CD4-positive, alpha-beta T cell treated with Interferon gamma for 1 hour (primary cell): ENCODE results near the gene WDTC1.
"Not testable (repeated sequence)": the region's sequence is repeated elsewhere in the genome, so short reads cannot be mapped to it uniquely, and the experiment has no call there.

Experiments
- DNase-seq: peaks from one replicate; pipeline ENCODE4 v3.0.0-alpha.2; 2020

Gene WDTC1, protein sequence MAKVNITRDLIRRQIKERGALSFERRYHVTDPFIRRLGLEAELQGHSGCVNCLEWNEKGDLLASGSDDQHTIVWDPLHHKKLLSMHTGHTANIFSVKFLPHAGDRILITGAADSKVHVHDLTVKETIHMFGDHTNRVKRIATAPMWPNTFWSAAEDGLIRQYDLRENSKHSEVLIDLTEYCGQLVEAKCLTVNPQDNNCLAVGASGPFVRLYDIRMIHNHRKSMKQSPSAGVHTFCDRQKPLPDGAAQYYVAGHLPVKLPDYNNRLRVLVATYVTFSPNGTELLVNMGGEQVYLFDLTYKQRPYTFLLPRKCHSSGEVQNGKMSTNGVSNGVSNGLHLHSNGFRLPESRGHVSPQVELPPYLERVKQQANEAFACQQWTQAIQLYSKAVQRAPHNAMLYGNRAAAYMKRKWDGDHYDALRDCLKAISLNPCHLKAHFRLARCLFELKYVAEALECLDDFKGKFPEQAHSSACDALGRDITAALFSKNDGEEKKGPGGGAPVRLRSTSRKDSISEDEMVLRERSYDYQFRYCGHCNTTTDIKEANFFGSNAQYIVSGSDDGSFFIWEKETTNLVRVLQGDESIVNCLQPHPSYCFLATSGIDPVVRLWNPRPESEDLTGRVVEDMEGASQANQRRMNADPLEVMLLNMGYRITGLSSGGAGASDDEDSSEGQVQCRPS

DNA sequence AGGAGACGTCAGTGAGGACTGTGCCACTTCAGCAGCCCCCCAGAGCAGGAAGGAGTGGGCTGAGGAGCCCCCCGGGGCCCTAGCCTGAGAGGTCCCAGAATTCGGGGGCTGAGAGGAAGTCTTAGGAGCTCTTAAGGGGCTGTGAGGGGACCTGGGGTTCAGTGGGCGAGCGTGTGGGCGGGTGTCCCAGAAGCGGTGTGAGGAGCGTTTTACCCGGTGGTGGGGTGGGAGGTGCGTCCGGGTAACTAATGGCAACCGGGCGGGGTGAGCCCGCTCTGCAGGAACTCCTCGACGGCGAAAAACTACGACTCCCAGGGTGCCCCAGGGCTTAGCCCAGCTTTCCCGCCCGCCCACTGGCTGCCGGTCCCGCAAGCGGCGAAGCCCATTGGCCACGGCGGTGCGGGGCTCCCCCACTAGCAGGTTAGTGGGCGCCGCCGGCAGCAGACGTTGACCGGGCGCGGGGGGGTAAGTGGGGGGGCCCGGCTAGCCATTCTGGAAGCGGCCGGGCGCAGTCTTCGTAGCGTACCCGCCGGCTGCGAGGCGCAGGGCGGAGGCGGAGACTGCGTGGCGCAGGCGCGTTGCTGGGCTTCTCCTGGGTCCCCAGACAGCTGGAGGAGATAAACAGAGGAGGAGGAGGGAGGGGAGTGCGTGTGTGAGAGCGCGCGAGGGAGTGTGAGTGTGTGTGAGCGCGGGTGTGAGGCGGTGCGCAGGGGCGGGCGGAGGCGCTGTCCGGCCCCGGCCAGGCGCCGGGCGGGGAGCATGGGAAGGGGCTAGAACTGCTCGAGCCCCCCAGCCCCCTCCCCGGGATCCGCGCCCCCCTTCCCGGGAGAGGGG lies at the start of gene WDTC1:
Gene WDTC1 (plus strand): TSS at position 584 of the 834 bp plus-strand sequence. CDS start 26,423 bp downstream, outside the sequence.
- peak; percentile 99 for DNase-seq

DNA sequence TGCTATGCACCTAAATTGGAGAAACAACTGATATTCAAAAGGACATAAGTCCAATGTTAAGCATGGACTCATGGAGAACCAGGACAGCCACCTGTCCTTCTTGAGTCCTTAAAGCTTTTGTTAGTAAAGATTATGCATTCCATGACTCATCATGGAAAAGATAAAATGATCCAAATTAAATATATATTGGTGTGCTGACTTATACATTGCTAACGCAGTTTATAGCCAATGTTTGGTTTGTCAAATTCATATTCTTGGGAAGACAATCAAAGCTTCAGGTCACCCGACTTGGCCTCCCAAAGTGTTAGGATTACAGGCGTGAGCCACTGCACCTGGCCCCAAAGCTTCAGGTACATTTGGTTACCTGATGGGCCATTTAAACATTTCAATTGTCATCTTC lies 49.8 kb upstream of the WDTC1 start:
- DNase-seq = not testable (repeated sequence)

DNA sequence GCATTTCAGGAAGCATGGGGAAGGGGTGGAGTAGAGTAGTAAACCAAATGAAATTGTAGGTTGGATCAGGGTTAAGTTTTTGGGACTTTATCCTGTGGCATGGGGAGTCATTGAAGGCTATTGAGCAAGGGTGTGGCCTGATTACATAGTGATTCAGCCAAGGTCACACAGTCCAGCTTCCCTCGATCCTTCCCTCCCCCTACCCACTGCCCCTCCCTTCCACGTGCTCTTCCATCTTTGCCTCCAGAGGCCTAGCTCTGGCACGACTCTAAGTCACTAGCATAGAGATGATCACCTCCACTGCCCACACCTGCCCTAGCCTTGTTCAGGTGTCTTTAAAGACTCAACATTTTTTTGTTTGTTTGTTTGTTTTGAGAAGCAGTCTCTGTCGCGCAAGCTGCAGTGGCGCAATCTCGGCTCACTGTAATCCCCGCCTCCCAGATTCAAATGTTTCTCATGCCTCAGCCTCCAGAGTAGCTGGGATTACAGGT lies 42.3 kb upstream of the WDTC1 start:
- DNase-seq = peak; percentile 2

DNA sequence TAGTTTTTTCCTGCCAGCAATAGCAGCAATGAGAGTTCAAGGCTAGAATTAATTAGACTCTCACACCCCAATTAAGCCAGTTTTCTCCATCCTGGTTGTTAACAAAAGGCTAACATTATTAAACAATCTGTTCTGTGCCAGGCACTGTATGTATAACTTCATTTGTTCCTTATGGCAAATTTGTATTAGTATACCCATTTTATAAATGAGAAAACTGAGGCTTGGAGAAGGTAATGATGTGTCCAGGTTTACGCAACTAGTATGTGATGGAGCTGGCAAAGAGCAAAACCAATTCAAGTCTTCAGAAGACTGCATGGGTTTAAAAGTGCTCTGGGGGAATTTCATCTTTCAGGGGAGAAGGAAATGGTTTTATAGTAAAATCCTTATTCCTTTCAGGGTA lies 41.2 kb upstream of the WDTC1 start:
- no peak for DNase-seq

DNA sequence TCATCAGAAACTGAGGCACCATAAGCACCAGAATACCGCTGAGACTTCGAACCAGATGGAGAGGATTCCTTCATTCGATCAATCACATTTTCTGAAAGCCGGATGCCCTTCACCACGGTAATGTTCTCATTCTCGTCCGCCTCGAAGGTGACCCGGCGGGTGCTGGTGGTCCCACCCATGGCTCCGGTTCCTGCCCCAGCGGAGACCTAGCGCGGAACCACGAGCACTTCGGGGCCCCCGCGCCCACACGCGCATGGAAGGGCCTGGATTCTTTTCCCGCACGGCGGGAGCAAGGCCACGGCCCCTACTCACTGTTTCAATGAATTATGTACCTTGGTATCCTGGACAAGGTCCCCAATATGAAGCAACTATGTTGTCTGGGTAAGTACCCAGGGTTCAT lies 33.1 kb upstream of the WDTC1 start:
- DNase-seq = no peak

DNA sequence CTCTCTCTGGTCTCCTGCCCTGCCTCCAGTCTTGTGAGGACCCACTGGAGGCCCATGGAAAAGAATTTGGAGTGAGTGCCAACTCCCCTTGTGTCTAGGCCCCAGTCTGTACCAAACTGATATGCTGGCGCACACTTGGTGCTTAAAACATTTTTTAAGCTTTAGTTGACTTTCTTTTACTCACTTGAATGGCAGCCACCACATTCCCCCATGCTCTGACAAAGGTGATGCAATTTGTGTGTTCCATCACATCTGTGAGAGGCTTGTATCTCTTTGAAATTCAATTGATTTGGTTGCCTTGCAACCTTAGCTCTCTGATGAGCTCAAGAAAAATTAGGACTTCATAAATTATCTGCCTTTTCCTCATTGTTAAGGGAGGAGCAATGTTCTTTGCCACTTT lies 30.5 kb upstream of the WDTC1 start:
- no peak for DNase-seq

DNA sequence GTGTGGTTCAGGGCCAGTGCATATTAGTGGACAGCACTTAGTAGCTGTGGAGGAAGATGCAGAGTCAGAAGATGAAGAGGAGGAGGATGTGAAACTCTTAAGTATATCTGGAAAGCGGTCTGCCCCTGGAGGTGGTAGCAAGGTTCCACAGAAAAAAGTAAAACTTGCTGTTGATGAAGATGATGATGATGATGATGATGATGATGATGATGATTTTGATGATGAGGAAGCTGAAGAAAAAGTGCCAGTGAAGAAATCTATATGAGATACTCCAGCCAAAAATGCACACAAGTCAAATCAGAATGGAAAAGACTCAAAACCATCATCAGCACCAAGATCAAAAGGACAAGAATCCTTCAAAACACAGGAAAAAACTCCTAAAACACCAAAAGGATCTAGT lies 27.2 kb upstream of the WDTC1 start:
- not testable (repeated sequence) for DNase-seq

DNA sequence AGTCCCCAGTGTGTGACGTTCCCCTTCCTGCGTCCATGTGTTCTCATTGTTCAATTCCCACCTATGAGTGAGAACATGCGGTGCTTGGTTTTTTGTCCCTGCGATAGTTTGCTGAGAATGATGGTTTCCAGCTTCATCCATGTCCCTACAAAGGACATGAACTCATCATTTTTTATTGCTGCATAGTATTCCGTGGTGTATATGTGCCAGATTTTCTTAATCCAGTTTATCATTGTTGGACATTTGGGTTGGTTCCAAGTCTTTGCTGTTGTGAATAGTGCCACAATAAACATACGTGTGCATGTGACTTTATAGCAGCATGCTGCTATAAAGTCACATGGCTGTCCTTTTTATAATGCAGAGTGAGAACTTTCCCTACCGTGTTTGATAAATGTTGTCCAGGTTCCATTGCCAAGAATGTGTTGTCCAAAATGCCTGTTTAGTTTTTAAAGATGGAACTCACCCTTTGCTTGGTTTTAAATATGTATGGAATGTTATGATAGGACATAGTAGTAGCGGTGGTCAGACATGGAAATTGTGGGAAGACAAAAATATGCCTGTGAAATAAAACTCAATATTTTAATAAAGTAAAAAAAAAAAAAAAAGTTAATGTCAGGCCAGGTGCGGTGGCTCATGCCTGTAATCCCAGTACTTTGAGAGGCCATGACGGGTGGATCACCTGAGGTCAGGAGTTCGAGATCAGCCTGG lies 26.1 kb upstream of the WDTC1 start:
- DNase-seq = not testable (repeated sequence)

DNA sequence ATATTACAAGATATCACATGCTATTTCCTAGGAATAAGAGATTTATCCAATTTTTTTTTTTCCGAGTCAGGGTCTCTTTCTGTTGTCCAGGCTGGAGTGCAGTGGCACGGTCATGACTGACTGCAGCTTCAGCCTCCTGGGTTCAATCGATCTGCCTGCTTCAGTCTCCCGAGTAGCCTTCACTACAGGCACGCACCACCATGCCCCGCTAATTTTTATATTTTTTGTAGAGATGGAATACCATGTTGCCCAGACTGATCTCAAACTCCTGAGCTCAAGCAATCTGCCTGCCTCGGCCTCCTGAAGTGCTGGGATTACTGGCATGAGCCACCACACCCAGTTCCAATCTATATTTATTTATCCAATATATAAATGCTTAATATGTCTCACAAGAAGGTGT lies 18.0 kb upstream of the WDTC1 start:
- DNase-seq = no peak

DNA sequence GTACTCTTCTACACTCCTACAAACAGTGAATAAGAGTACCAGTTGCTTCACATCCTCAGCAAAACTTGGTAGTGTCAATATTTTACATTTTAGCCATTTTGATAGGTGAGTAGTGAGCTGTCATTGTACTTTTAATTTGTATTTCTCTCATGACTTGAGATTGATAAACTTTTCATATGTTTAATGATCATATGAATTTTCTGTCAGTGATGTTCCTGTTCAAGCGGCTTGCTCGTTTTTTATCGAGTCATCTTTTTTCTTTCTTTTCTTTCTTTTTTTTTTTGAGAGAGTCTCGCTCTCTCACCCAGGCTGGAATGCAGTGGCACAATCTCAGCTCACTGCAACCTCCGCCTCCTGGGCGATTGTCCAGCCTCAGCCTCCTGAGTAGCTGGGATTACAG lies 17.0 kb upstream of the WDTC1 start:
- no peak for DNase-seq

DNA sequence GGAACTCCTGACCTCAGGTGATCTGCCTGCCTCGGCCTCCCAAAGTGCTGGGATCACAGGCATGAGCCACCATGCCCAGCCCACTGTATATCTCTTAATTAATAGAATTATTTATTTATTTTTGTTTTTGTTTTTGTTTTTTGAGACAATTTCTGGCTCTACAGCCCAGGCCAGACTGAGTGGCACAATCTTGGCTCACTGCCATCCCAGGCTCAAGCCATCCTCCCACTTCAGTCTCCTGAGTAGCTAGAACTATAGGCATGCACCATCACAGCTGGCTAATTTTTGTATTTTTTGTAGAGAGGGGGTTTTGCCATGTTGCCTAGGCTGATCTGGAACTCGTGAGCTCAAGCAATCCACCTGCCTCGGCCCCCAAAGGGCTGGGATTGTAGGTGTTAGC lies 15.7 kb upstream of the WDTC1 start:
- DNase-seq = no peak

DNA sequence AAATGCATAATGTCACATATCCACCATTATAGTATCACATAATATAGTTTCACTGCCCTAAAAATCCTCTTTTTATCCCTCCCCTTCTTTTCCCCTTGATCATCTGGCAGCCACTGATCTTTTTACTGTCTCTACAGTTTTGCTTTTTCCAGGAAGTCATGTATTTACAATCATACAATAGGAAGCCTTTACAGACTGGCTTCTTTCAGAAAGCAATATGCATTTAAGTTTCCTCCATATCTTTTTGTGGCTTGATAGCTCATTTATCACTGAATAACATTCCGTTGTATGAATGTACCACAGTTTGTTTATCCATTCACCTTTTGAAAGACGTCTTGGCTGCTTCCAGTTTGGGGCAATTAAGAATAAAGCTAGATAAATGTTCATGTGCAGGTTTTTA lies 14.3 kb upstream of the WDTC1 start:
- no peak for DNase-seq

DNA sequence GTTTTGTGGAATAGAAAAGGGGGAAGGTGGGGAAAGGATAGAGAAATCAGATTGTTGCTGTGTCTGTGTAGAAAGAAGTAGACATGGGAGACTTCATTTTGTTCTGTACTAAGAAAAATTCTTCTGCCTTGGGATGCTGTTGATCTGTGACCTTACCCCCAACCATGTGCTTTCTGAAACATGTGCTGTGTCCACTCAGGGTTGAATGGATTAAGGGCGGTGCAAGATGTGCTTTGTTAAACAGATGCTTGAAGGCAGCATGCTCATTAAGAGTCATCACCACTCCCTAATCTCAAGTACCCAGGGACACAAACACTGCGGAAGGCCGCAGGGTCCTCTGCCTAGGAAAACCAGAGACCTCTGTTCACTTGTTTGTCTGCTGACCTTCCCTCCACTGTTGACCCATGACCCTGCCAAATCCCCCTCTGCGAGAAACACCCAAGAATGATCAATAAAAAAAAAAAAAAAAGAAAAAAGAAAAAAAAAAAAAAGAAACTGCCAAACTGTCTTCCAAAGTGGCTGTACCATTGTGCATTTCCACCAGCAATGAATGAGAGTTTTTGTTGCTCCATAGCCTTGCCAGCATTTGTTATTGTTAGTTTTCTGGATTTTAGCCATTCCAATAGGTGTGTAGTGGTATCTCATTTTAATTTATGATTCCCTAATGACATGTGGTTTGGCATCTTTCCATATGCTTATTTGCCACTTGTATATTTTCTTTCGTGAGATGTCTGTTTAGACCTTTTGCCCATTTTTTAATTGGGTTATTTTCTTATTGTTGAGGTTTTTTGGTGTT lies 13.5 kb upstream of the WDTC1 start:
- not testable (repeated sequence) for DNase-seq

DNA sequence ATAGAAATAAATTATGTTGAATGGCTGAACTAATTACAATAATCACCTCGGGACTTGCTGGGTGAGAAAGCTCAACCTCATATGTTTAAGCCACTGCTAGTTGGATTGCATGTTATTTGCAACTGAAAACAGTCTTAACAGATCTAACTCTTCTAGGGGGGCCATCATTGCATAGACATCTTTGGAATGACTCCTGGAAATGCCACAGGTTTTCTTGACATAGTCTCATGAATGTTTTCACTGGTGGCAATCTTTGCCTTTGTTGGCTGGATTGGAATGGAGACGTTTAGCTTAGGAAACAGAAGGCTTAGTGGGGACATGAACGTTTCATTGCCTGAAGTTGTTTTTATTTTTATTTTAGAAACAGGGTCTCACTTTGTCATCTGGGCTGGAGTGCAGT lies 8.8 kb upstream of the WDTC1 start:
- no peak for DNase-seq

DNA sequence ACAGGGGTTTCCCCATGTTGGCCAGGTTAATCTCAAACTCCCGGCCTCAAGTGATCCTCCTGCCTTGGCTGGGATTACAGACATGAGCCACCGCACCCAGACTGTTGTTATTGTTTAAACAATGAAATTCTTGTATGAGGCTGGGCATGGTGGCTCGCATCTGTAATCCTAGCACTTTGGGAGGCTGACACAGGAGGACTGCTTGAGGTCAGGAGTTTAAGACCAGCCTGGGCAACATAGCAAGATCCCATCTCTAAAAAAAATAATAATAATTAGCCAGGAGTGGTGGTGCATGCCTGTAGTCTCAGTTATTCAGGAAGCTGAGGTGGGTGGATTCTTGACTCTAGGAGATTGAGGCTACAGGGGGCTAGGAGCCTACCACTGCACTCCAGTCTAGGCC lies 6.7 kb upstream of the WDTC1 start:
- DNase-seq = no peak

DNA sequence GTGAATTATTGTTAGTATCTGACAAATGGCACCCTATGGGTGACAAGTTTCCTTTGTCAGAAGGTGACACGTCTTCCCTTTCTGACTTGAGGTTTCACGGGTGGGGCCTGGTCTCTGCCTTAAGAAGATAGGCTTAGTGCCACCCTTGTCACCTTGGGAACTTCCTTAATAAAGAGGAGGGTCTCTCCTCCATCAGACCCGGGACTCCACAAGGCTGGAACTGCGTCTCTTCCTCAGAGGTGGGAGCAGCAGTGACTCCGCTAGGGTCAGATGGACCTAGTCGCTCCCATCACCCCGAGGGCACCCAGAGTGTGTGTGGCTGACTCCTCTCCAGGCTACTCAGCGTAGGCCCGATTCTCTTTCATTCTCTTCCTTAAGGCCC lies 774 bp upstream of the WDTC1 start:
- DNase-seq = peak; percentile 6

DNA sequence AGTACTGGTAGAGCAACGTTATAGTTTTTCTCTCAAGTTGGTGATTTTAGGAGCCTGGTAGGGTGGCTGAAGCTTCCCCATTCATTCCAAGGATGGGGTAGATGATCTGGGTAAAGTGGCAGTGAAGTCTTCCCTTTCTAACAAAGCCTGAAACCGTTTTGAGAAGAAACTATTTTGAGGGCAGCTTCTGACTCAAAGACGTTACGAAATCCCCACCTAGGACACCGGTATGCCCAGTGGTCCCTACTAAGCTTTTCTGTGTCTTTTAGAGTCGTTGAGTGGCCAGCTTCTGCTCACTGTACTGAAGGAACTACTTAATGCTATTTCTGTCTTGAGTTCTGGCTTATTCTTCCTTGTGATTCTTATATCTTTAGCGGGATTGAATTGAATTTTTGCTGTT lies 1.4 kb downstream of the WDTC1 start:
- DNase-seq = no peak

DNA sequence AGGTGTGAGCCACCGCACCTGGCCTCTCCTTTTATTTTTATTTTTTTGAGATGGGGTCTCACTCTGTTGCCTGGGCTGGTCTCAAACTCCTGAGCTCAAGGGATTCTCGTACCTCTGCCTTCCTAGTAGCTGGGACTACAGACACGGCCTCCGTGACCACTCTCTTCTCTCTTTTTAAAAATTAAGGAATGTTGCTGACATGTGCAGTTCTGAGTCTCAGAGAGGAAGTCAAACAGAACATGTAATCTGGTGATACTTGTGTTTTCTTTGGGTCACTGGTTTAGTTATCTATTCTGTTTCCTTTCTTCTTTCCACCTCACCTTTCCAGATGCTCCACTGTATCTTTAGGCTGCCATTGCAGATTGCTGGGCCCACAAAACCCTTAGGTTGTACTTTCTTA lies 2.7 kb downstream of the WDTC1 start:
- no peak for DNase-seq

DNA sequence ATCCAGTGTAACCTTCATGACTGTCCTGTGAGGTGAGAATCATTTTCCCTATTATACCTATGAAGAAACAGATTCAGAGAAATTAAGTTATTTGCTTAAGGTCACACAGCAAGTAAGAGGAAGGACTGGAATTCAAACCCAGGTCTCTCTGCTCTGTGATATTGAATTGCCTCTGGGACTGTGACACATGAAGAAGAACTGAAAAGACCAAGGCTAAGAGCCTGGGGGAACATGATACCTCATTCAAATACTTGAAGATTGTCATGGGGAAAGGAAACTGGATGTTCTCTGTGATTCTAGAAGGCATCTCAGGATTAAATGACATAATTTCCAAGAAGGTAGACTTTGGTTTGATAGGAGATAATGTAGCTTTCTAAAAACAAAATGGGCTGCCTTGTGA lies 3.6 kb downstream of the WDTC1 start:
- no peak for DNase-seq

DNA sequence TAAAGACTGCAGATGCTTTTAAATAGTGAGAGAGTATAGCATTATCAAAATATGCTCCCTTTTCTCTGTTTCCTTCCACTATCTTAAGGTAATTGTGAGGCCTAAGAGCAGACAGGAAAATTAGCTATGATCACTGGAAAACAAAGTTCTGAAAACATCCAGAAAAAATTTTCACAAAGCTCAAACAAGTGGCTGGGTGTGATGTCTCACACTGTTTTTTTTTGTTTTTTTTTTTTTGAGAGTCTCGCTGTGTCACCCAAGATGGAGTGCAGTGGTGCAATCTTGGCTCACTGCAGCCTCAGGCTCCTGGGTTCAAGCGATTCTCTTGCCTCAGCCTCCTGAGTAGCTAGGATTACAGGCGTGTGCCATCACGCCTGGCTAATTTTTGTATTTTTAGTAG lies 7.2 kb downstream of the WDTC1 start:
- DNase-seq = no peak

DNA sequence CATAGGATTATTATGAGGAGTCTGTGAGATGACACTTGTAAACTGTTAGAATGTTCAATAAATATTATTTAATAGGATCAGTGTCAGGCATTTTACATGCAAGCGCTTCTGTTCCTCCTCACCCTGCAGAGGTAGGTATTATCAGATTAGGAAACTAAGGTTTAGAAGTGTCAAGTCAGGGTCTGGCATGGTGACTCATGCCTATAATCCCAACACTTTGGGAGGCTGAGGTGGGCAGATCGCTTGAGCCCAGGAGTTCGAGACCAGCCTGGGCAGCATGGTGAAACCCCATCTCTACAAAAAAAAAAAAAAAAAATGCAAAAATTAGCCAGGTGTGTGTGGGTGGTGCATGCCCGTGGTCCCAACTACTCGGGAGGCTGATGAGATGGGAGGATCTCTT lies 9.2 kb downstream of the WDTC1 start:
- not testable (repeated sequence) for DNase-seq

DNA sequence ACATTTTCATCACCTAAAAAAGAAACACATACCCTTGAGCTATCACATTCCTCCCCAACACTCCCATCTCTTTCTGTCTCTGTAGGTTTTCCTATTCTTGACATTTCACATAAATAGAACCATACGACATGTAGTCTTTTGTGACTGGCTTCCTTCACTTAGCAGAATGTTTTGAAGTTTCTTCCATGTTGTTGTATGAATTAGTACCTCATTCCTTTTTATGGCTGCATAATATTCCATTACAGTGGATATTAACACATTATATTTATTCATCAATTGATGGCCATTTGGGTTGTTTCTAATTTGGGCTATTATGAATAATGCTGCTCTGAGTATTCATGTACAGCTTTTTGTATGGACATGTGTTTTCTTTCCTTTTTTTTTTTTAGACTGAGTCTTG lies 11.8 kb downstream of the WDTC1 start:
- DNase-seq = no peak
